Measurements from ENCODE around the gene LGR4.
A peak's percentile ranks its signal among the peaks of the same experiment; 100 is the strongest.

The LGR4 gene

GRCh38 chr11:27354359-27354965, 118.1 kb downstream of the LGR4 start:
- TF ChIP-seq YY1 (IDR thresholded peaks at IDR 0.05; ENCODE audit: insufficient read depth, insufficient read length) (no peak), ZNF274 (IDR thresholded peaks at IDR 0.05; ENCODE audit: low read depth, low read length) (no peak), SUZ12 (IDR thresholded peaks at IDR 0.05; ENCODE audit: extremely low read depth, insufficient read depth, insufficient read length) (no peak)
- Histone ChIP-seq H3K4me3 (ENCODE audit: insufficient read length, low read depth) (no peak overlapping the region), H3K27me3 (ENCODE audit: insufficient read depth, insufficient read length) (no peaks in the 10 kb centered on the region), H3K4me1 (ENCODE audit: insufficient read depth, insufficient read length) (no peaks in the 10 kb centered on the region), H3K9ac (ENCODE audit: insufficient read length, low read depth) (no peak overlapping the region), H3K9me3 (ENCODE audit: insufficient read depth, low read length) (no peaks in the 10 kb centered on the region), H3K36me3 (ENCODE audit: insufficient read depth, insufficient read length, low read length) (peaks cover 2% of the 10 kb centered on the region)
- no peak for DNase-seq (ENCODE audit: low read depth, low spot score)

- DNase-seq (ENCODE audit: low read depth, low spot score): no peak
- TF ChIP-seq YY1 (IDR thresholded peaks at IDR 0.05; ENCODE audit: insufficient read depth, insufficient read length) (no peak), SUZ12 (IDR thresholded peaks at IDR 0.05; ENCODE audit: extremely low read depth, insufficient read depth, insufficient read length) (no peak), ZNF274 (IDR thresholded peaks at IDR 0.05; ENCODE audit: low read depth, low read length) (no peak)
- Histone ChIP-seq H3K9ac (ENCODE audit: insufficient read length, low read depth) (no peak overlapping the region), H3K9me3 (ENCODE audit: insufficient read depth, low read length) (no peaks in the 10 kb centered on the region), H3K36me3 (ENCODE audit: insufficient read depth, insufficient read length, low read length) (peaks cover 4% of the 10 kb centered on the region), H3K27me3 (ENCODE audit: insufficient read depth, insufficient read length) (no peaks in the 10 kb centered on the region), H3K4me3 (ENCODE audit: insufficient read length, low read depth) (no peak overlapping the region), H3K4me1 (ENCODE audit: insufficient read depth, insufficient read length) (no peaks in the 10 kb centered on the region)
Measured at GRCh38 chr11:27353593-27354358, 118.8 kb downstream of the LGR4 start.

- Histone ChIP-seq H3K9me3 (ENCODE audit: insufficient read depth, low read length) (no peaks in the 10 kb centered on the region), H3K4me1 (ENCODE audit: insufficient read depth, insufficient read length) (no peaks in the 10 kb centered on the region), H3K36me3 (ENCODE audit: insufficient read depth, insufficient read length, low read length) (peaks cover 4% of the 10 kb centered on the region), H3K4me3 (ENCODE audit: insufficient read length, low read depth) (no peak overlapping the region), H3K27me3 (ENCODE audit: insufficient read depth, insufficient read length) (no peaks in the 10 kb centered on the region), H3K9ac (ENCODE audit: insufficient read length, low read depth) (no peak overlapping the region)
- DNase-seq (ENCODE audit: low read depth, low spot score): no peak
- no peak for TF ChIP-seq YY1 (IDR thresholded peaks at IDR 0.05; ENCODE audit: insufficient read depth, insufficient read length)
- no peak for TF ChIP-seq ZNF274 (IDR thresholded peaks at IDR 0.05; ENCODE audit: low read depth, low read length)
- no peak for TF ChIP-seq SUZ12 (IDR thresholded peaks at IDR 0.05; ENCODE audit: extremely low read depth, insufficient read depth, insufficient read length)
Measured at GRCh38 chr11:27352781-27353180, 119.8 kb downstream of the LGR4 start.

GRCh38 chr11:27350511-27350910, 122.1 kb downstream of the LGR4 start:
- Histone ChIP-seq H3K9ac (ENCODE audit: insufficient read length, low read depth) (no peak overlapping the region), H3K9me3 (ENCODE audit: insufficient read depth, low read length) (no peaks in the 10 kb centered on the region), H3K4me1 (ENCODE audit: insufficient read depth, insufficient read length) (no peaks in the 10 kb centered on the region), H3K4me3 (ENCODE audit: insufficient read length, low read depth) (no peak overlapping the region), H3K27me3 (ENCODE audit: insufficient read depth, insufficient read length) (no peaks in the 10 kb centered on the region), H3K36me3 (ENCODE audit: insufficient read depth, insufficient read length, low read length) (peaks cover 4% of the 10 kb centered on the region)
- DNase-seq (ENCODE audit: low read depth, low spot score): no peak
- TF ChIP-seq YY1 (IDR thresholded peaks at IDR 0.05; ENCODE audit: insufficient read depth, insufficient read length) (no peak), ZNF274 (IDR thresholded peaks at IDR 0.05; ENCODE audit: low read depth, low read length) (no peak), SUZ12 (IDR thresholded peaks at IDR 0.05; ENCODE audit: extremely low read depth, insufficient read depth, insufficient read length) (no peak)

- no peak overlapping the region for H3K4me3 ChIP-seq (ENCODE audit: insufficient read length, low read depth)
- peaks cover 4% of the 10 kb centered on the region for H3K36me3 ChIP-seq (ENCODE audit: insufficient read depth, insufficient read length, low read length)
- DNase-seq (ENCODE audit: low read depth, low spot score): no peak
- no peaks in the 10 kb centered on the region for H3K27me3 ChIP-seq (ENCODE audit: insufficient read depth, insufficient read length)
- H3K9ac ChIP-seq (ENCODE audit: insufficient read length, low read depth): no peak overlapping the region
- H3K9me3 ChIP-seq (ENCODE audit: insufficient read depth, low read length): no peaks in the 10 kb centered on the region
- H3K4me1 ChIP-seq (ENCODE audit: insufficient read depth, insufficient read length): no peaks in the 10 kb centered on the region
- TF ChIP-seq YY1 (IDR thresholded peaks at IDR 0.05; ENCODE audit: insufficient read depth, insufficient read length): no peak
- no peak for TF ChIP-seq SUZ12 (IDR thresholded peaks at IDR 0.05; ENCODE audit: extremely low read depth, insufficient read depth, insufficient read length)
- TF ChIP-seq ZNF274 (IDR thresholded peaks at IDR 0.05; ENCODE audit: low read depth, low read length): no peak
Measured at GRCh38 chr11:27349919-27350318, 122.7 kb downstream of the LGR4 start.

GRCh38 chr11:27348340-27348873, 124.2 kb downstream of the LGR4 start:
- peaks cover 4% of the 10 kb centered on the region for H3K36me3 ChIP-seq (ENCODE audit: insufficient read depth, insufficient read length, low read length)
- DNase-seq (ENCODE audit: low read depth, low spot score): peak; percentile 30
- no peaks in the 10 kb centered on the region for H3K4me1 ChIP-seq (ENCODE audit: insufficient read depth, insufficient read length)
- no peaks in the 10 kb centered on the region for H3K27me3 ChIP-seq (ENCODE audit: insufficient read depth, insufficient read length)
- no peak overlapping the region for H3K9ac ChIP-seq (ENCODE audit: insufficient read length, low read depth)
- no peak overlapping the region for H3K4me3 ChIP-seq (ENCODE audit: insufficient read length, low read depth)
- TF ChIP-seq SUZ12 (IDR thresholded peaks at IDR 0.05; ENCODE audit: extremely low read depth, insufficient read depth, insufficient read length): no peak
- no peak for TF ChIP-seq YY1 (IDR thresholded peaks at IDR 0.05; ENCODE audit: insufficient read depth, insufficient read length)
- TF ChIP-seq ZNF274 (IDR thresholded peaks at IDR 0.05; ENCODE audit: low read depth, low read length): no peak
- no peaks in the 10 kb centered on the region for H3K9me3 ChIP-seq (ENCODE audit: insufficient read depth, low read length)
